Stimulated activated CD4-positive, alpha-beta T cell treated with anti-CD3 and anti-CD28 coated beads, Interleukin-12 subunit alpha, Interleukin-12 subunit beta, amount 100 ng/mL, for 24 hours (primary cell): ENCODE measurements around the gene HLCS.
"Not testable (repeated sequence)": the region's sequence is repeated elsewhere in the genome, so short reads cannot be mapped to it uniquely, and the experiment has no call there.

Experiments used
- DNase-seq, 2 experiments: peaks; one replicate each; pipeline ENCODE4 v3.0.0-alpha.2; 2020; ENCODE audit warnings: low read depth in 2 of 2

Gene HLCS

DNA sequence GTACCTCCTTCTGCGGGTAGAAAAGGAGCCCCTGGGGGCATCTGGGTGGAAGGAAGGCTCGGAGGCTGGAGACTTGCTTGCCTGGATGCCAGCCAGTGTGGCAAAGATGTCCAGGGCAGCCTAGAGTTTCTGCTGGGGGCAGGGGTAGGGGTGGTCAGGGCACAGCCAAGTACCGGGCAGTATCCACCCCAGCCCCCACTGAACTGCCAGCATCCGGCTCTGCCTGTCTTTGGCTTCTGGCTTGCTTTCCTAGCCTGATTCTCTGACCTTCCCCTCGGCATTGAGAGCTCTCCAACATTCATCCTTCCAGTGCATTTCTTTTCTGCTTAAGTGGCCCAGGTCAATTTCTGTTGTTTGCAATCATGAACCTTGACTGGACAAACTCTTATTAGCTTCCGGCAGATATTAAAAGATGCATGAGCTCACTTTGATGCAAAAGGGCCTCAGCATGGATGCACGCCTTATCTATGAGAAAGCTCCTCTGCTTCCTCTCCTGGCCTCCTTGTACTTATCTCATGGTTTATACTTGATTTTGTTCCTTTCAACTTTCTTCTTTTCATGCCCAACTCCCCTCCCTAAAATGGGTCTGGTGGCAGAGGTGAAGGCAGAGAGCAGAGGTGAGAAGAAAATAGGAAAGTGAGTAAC, 116.9 kb downstream of the HLCS start:
- no peak for DNase-seq

DNA sequence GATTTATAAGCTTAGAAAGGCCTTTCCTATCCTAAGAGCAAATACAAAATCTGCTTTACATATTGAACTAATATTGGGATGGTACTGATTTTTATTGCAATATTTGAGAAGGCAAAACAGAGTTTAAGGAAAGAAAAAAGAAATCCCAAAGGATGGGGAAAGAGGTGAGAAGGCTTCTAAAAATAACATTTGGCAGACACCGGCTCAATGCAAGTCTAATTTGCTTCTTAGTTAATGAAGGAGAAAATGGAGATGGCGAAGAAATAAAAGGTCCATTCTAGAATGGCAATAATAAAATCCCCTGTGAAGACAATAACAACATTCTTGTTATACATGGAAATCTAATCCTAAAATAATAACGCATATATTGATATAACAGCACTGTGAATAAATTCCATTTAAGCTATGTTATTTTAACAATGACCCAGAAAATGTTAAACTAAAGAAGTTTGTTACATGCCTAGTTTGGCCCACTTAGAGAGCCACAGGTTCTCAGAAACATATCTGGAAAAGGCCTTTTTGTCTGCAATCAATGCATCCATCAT, 117.7 kb downstream of the HLCS start:
- no peak for DNase-seq

DNA sequence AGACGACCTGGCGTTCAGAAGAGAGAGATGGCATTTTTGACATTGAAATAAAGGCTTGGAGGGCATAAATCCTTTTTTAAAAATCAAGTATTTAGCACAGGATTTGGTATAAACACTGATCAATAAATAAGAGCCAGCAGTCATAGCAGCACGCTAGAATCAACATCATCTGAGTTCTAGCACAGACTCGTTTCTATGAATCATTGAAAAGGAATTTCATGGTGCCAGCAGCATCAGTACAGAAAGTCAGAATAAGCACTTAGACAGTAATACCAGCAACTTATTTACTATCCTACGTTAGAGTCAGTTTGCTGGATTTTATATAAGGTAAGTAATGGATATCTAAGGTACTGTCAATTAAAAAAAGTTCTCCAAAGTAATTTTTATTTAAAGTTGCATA, 119.3 kb downstream of the HLCS start:
- DNase-seq, result no peak

DNA sequence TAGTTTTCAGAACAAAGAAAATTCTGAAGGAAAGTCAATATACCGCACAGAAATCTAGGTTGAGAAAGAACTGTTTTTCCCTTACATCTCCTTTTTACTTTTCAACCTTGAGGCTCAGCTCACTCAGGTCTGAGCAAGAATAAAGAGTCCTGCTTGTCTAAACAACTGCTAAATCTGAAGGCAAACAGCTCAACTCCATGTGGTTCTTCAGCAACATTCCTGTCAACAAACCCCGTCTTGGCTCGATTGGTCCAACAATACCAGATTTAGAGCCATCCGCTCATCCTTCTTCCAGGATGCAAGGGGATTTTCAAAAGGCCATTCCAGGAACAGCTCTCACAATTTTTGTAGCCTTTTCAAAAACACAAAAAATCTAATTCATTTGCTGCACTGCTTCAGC, 119.8 kb downstream of the HLCS start:
- DNase-seq, result no peak

DNA sequence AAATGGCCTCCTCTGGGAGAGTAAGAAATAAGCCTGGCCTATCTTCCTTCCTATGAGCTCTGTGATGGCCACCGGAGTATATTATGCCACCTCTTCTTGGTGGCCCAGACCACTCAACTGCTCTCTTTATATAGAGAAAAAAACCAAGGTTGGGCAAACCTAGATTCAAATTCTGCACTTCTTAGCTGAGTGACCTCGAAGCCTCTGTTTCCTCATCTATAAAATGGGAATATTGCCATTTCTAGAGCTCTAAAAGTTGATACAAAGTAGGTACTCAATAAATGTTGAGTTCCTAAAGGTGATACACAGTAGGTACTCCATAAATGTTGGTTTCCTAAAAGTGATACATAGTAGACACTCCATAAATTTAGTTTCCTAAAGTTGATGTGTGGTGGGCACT, 120.7 kb downstream of the HLCS start:
- DNase-seq, result no peak

DNA sequence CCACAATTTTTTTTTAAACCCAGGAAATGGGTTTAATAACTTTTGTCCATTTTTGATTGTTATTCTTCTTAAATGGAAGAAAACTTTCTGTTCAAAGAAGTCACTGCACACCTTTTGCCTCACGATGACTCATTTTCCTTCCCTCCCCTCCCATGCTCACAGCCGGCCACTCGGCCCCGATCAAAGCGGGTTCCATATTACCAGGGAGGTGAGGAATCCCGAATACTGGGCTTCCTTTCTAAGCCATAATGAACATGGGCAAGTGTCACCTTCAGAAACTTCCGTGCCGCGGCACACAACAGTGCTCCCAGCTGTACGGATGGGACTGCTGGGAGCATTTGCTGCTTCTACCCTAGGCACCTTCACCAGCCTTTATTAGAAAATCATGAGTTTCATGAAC, 121.4 kb downstream of the HLCS start:
- no peak for DNase-seq

DNA sequence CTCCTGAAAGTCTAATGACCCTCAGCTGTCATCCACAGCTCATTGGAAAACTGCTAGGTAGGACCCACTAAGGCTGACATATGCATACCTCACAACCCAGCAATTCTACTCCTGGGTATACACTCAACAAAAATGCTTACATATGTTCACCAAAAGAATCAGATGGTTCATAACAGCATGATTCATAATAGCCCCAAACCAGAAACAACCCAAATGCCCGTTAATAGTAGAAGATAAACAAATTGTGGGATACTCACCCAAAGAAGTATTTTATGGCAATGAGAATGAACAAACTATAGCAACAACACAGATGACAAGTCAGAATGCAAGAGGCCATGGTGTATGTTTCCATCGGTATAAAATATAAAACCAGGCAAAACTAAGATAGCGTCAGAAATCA, 124.6 kb downstream of the HLCS start:
- DNase-seq, result no peak

DNA sequence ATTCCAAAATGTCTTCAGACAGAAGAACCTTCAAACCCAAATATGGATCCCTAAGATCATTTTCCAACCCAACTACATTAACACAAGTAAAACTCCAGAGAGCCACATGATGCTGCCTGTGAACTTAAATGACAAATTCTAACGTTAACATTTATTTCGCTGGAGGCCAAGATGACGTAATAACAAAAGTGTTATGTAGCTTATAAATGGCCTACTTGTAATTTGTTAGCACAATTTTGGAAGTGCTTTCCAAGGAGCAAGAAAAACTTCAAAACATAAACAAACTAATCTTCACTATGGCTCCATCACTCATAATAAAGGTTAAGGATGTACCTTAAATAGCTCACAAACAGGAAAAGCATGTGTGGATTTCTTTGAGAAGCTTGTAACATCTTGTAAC, 126.7 kb downstream of the HLCS start:
- no peak for DNase-seq

DNA sequence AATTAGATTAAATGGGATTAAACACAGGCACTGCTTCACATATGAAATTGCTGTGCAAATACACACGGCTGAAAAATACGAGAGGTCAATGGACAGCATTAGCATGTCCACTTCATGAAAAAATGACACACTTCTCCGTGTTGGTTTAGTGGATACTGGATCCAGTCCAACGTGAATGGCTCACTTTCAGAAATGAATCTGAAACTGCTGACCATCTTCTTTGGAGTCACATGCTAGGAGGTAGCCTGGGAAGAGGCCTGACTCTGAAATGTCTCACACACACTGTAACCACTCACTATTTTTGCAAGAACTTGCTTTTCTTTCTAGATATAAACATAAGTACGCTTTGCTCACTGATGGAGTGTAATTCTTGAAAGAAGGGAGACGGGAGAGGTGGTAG, 127.3 kb downstream of the HLCS start:
- no peak for DNase-seq

DNA sequence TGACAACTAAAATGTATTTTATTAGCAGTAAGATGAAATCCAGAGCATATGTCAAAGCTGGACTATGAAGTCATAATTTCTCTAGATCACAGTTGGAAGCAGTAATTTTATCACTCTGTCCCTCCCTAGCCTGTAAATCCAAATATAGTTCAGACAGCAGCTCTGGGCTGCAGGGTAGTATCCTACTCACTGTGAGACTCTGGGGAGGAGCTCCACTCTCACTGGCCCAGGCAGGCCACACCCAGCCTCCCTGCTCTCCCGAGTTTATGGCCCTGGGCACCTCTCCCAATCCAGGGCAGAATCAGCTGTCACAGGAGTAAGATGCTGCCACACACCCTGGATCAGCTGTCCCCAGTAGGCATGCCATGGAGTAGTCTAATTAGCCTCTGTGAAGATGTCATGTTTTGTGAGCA, 131.1 kb downstream of the HLCS start:
- DNase-seq, result no peak

DNA sequence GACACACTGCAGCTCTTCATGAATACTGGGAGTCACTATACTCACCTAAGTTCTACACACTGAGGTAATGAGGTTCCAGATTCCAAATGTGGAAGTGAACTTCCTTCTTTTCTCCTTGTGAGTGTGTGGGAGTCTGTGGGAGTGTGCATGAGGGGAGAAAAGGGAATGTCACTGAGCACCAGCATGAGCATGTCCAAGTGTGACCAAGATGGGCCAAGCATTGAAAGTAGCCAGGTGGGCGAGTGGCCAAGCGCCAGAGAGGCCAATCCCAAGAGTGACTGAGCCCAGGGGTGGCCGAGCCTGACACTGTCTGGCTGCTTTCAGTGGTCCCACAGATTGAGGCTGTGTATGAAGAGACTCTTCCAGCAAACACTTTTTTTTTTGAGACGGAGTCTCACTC, 132.3 kb downstream of the HLCS start:
- DNase-seq, result no peak

DNA sequence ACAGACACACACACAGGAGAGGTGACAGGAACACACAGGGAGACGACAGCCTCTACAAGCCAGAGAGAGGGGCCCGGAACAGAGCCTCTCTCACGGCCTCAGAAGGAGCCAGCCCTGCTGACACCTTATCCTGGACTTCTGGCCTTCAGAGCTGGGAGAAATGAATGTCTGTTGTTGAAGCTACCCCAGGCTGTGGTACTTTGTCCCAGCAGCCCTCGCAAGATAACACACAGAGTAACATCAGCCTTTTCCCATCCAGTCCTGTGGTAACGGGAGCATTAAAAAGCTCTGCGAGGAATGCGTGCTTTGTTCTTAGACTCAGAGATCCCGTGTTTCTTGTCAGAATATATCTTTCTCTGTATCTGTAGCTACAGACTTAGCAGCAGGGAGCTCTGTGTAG, 136.4 kb downstream of the HLCS start:
- no peak for DNase-seq

DNA sequence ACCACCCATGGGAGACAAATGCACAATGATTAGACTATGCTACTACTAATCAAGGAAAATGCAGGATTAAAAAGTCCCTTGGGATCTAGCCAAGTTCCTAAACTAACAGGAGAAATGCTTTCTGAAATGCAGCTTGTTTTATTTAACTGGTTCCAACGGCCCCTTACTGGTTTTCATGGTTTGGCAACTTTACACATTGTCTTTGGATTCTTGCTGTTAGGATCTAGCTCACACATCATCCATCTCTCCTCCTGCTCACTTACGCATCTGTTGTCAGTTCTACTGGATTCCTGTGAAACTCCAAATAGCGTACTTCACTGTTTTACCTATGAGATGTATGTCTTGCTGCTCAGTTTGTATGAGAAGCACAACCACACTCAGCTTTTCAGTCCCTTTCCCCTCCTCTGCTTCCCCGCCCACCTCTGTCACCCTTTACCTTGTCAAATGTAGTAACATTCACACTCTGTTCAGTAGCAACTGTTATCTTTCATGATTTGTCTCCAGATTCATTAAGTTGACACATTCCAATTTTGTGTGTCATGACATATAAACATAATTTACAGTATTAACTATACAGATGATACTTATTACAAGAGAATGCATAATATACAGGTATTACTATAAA, 137.5 kb downstream of the HLCS start:
- DNase-seq, result no peak

DNA sequence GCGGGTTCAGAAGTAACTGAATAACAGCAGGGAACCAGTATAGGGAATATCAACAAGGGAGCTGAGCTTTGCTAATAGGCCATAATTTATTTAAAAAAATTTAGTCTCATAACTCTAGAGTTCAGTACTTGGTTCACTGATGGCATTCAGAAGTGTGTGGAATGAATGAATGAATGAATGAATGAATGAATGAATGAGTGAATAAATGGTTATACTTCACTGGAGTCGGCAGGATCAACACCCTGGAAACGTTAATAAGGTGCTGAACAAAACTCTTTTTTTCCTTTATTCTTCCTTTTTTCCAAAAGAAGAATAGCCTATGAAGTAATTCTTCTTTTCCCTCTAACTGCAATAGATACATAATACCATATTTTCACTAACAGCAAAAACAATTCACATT, 138.3 kb downstream of the HLCS start:
- no peak for DNase-seq

DNA sequence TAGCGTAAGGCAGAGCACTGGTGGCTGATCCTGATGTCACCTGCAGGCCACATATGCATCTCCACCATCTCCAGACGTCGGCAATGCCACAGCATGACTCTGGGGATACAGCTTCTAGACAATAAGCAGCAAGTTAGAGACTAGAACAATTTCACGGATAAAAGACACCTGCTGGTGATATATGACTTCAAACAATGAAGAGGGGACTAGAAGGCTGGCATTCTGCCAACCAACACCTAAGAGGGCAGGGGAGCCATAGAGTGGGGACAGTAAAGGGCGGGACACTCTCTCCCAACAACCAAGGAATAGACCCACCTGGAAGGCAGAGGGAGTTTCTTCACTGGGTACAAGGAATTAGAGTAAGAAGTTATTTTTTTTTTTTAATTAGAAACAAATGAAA, 140.8 kb downstream of the HLCS start:
- DNase-seq, result no peak

DNA sequence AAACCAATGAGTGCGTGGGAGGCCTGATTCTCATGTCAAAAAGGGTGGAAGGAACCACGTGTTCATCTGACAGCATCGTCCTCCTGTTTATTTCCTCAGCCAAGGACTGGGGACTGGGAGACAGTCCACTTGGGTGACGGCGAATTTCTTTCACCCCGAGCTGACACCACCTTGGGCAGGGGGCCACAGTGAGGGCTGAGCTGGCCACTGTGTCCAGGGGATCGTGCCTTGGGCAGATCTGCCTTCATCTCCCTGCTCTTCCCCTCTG, 145.5 kb downstream of the HLCS start:
- DNase-seq, result no peak

DNA sequence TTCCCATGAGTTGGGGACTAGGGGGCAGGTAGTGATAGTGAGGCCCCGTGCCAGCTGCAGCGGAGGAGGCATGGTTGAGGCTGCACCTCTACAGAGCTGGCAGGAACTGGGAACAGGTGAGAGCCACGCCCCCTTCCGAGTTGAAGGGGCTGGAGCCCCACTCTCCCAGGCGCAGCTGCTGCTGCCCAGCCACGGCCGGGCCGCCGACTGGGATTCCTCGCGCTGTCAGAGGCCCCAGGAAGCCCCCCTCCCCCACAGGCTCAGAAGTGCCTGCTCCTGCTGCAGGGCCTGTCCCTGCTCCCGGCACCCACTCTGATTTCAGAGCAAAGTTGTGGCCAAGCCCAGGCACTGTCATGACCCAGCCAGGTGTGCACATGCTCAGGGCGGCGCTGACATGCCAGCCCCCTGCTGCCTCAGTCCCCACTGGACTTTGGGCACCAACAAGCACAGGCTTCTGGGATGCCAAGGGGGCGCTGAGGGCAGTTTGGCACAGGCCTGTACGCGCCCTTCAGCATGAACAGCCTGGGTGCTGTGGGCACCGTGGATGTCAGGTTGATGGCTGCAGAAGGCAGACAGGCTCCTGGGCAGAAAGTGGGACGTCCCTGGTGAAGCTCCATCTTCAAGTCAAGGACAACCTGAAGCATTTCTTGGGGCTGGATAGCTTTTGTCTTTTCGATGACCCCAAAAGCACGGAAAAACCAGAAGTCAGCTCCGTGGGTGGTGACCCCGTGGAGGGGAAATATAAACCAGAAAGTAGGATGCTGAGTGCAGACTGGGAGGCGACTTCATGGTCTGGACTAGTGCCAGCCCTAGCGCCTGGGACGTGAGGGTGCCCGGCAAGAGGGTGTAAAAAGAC, 146.1 kb downstream of the HLCS start:
- DNase-seq, result no peak

DNA sequence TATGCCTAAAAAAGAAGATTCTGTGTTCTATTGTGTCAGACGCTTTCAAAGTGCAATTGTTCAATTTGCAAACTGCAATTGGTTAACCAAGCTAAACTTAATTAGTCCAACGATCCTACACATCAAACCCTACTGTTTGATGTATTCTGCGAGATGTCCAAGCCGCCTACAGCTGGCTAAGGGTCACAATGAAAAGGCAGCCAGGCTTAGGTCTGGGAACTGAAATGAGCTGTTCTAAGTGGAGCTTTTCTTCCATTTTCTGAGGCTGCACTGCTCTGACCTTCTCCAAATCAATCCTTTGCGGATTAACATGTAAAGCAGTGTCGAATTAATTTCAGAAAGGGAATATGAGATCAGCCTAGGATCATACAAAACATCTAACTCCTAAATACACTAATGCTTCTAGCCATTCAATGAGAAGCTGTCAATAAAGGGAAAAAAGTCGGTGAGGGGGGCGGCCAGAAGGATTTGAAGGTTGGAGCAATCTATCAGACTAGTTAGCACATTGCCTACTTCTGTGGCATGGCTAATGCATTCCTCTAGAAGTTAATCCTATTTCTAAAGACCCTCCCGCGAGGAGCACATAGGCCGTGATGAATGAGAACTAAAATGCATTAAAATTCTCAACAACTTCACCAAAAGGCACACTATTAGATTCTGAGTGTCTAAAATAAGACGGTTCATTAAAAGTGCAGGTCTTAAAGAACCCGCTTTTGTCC, 148.6 kb downstream of the HLCS start:
- no peak for DNase-seq

DNA sequence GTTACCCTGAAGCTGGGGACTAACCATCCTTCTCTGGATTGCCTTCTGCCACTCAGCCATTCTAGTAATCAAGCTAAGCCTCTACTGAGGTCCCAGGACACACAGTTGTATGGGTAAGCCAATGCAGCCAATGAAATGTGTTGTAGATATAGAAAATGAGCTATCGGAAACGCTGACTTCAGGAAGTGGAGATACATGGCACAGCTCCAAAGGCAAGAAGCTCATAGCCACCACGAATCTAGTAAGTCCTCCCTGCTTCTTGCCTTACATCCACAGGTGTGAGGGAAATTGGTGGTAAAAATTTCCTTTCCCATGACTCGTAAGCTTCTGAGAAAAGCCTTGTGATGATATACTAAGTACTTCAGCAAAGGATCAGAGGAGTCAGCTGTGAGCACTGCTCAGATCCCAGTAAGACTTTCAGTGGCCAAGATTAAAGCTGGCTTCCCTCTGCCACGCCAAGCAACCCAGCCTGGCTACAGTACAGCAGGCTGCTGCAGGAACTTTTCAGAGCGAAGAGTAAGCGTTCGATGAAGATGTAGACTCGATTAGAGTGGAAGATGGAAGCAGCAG, 149.8 kb downstream of the HLCS start:
- DNase-seq, result no peak

DNA sequence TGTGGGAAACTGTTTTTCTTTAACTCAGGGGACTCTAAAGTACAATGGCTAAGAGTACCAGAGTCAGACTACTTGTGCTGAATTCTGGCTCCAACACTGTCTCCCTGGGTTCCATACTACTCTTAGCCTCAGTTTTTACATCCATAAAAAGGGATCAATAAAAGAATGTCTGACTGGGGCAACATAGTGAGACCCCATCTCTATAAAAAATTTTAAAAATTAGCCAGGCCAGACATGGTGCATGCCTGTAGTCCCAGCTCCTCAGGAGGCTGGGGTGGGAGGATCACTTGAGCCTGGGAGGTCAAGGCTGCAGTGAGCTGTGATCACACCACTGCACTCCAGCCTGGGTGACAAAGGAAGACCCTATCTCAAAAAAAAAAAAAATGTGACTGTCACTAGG, 150.4 kb downstream of the HLCS start:
- not testable (repeated sequence) for DNase-seq

DNA sequence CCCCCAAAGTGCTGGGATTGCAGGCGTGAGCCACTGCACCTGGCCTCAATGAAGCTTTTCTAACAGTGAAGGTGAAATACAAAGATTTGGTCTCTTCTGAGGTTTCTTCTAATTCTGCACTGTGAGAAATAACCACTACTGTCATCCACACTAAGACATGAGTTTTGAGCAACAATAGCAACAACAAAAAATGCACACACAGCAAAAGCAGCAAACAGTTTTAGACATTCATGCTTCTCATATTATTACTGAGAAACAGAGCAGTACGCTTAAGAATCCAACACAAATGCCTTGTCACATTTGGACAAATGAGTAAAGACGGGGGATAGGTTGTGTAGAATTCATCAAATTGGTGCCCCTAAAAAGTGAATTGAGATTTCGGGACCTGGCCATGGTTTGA, 151.2 kb downstream of the HLCS start:
- no peak for DNase-seq

DNA sequence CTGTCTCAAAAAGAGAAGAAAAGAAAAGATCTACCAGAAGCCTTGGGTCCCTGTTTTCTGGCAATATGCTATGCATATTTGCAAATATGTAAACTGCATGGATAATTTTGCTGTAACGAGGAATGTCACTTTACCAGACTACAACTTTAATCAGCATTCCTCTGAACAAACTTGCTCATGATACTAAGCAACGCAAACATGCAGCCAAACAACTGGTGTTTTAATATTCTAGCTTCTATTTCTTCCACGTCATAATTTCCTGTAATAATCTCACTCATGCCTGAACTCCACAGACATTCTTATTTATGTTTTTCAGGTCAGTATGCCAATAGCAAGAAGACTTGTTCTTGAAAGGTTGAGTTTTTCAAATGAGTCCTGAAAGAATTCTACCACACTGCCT, 153.4 kb downstream of the HLCS start:
- no peak for DNase-seq
